ENCODE measurements around the gene CDC42EP4.

DNA sequence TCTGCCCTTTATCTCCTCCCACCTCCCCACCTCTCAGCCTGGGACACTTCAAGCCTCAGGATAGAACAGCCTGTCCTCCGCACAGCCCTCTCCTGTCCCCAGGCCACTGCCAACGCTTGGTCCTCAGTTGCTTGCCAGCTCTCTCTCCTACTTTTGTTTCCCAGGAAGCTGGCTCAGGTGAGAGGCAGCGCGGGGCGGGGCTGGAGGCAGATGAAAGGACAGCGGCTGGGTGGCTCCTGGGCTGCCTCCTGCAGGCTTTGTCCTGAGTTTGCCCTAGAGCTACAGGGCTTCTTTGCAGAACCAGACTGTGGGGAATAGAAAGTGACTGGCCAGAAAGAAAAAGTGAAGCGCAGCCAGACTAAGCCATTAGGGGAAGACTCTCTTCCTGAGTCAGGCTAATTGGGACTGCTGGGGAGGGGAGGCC lies 48.2 kb upstream of the CDC42EP4 start:
- TF ChIP-seq ZNF214 (tag by site-specific recombination; IDR thresholded peaks at IDR 0.05; ENCODE audit: borderline replicate concordance) (no peak), PRDM2 (tag by site-specific recombination; IDR thresholded peaks at IDR 0.05; ENCODE audit: borderline replicate concordance) (no peak), KLF7 (tag by site-specific recombination; IDR thresholded peaks at IDR 0.05; ENCODE audit: borderline replicate concordance) (no peak), ZNF585B (tag by site-specific recombination; IDR thresholded peaks at IDR 0.05) (no peak), ZNF624 (tag by site-specific recombination; IDR thresholded peaks at IDR 0.05) (no peak)
- TF ChIP-seq, protein P1, sequence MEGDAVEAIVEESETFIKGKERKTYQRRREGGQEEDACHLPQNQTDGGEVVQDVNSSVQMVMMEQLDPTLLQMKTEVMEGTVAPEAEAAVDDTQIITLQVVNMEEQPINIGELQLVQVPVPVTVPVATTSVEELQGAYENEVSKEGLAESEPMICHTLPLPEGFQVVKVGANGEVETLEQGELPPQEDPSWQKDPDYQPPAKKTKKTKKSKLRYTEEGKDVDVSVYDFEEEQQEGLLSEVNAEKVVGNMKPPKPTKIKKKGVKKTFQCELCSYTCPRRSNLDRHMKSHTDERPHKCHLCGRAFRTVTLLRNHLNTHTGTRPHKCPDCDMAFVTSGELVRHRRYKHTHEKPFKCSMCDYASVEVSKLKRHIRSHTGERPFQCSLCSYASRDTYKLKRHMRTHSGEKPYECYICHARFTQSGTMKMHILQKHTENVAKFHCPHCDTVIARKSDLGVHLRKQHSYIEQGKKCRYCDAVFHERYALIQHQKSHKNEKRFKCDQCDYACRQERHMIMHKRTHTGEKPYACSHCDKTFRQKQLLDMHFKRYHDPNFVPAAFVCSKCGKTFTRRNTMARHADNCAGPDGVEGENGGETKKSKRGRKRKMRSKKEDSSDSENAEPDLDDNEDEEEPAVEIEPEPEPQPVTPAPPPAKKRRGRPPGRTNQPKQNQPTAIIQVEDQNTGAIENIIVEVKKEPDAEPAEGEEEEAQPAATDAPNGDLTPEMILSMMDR (tag by site-specific recombination; IDR thresholded peaks at IDR 0.05), result no peak
- TF ChIP-seq, protein P2, sequence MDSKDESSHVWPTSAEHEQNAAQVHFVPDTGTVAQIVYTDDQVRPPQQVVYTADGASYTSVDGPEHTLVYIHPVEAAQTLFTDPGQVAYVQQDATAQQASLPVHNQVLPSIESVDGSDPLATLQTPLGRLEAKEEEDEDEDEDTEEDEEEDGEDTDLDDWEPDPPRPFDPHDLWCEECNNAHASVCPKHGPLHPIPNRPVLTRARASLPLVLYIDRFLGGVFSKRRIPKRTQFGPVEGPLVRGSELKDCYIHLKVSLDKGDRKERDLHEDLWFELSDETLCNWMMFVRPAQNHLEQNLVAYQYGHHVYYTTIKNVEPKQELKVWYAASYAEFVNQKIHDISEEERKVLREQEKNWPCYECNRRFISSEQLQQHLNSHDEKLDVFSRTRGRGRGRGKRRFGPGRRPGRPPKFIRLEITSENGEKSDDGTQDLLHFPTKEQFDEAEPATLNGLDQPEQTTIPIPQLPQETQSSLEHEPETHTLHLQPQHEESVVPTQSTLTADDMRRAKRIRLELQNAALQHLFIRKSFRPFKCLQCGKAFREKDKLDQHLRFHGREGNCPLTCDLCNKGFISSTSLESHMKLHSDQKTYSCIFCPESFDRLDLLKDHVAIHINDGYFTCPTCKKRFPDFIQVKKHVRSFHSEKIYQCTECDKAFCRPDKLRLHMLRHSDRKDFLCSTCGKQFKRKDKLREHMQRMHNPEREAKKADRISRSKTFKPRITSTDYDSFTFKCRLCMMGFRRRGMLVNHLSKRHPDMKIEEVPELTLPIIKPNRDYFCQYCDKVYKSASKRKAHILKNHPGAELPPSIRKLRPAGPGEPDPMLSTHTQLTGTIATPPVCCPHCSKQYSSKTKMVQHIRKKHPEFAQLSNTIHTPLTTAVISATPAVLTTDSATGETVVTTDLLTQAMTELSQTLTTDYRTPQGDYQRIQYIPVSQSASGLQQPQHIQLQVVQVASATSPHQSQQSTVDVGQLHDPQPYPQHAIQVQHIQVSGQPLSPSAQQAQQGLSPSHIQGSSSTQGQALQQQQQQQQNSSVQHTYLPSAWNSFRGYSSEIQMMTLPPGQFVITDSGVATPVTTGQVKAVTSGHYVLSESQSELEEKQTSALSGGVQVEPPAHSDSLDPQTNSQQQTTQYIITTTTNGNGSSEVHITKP (tag by site-specific recombination; IDR thresholded peaks at IDR 0.05), result no peak
- TF ChIP-seq, protein P3, sequence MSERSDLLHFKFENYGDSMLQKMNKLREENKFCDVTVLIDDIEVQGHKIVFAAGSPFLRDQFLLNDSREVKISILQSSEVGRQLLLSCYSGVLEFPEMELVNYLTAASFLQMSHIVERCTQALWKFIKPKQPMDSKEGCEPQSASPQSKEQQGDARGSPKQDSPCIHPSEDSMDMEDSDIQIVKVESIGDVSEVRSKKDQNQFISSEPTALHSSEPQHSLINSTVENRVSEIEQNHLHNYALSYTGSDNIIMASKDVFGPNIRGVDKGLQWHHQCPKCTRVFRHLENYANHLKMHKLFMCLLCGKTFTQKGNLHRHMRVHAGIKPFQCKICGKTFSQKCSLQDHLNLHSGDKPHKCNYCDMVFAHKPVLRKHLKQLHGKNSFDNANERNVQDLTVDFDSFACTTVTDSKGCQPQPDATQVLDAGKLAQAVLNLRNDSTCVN (tag by site-specific recombination; optimal IDR thresholded peaks at IDR 0.05), result no peak
- TF ChIP-seq, protein P4, sequence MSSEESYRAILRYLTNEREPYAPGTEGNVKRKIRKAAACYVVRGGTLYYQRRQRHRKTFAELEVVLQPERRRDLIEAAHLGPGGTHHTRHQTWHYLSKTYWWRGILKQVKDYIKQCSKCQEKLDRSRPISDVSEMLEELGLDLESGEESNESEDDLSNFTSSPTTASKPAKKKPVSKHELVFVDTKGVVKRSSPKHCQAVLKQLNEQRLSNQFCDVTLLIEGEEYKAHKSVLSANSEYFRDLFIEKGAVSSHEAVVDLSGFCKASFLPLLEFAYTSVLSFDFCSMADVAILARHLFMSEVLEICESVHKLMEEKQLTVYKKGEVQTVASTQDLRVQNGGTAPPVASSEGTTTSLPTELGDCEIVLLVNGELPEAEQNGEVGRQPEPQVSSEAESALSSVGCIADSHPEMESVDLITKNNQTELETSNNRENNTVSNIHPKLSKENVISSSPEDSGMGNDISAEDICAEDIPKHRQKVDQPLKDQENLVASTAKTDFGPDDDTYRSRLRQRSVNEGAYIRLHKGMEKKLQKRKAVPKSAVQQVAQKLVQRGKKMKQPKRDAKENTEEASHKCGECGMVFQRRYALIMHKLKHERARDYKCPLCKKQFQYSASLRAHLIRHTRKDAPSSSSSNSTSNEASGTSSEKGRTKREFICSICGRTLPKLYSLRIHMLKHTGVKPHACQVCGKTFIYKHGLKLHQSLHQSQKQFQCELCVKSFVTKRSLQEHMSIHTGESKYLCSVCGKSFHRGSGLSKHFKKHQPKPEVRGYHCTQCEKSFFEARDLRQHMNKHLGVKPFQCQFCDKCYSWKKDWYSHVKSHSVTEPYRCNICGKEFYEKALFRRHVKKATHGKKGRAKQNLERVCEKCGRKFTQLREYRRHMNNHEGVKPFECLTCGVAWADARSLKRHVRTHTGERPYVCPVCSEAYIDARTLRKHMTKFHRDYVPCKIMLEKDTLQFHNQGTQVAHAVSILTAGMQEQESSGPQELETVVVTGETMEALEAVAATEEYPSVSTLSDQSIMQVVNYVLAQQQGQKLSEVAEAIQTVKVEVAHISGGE (tag by site-specific recombination; conservative IDR thresholded peaks at IDR 0.05; ENCODE audit: low read depth), result no peak

Measured in HEK293 (cell line).